ENCODE measurements around the gene CREB5.

The CREB5 gene

DNA sequence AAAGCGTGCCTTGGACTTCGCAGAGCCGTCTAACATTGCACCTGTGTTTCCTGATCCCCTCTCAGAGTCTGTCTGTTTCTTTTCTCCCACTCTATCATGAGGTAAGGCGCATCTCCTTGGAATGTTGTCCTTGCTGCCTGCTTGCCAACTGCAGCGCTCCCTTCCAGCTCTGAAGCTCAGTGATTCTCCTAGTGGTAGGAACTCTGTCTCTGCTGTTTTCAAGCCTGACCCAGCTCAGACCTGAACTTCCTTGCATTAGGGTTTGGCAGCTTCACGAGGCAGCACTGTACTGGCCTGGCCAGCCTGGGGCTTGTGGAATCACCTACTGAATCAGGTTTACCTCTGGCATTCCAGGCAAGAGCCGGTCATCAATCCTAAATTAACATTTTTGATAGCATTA is 123.9 kb downstream of the CREB5 start:
- Histone ChIP-seq H3K9ac (no peak overlapping the region), H3K4me2 (no peak overlapping the region), H3K79me2 (ENCODE audit: insufficient read depth, low read depth) (no peaks in the 10 kb centered on the region), H3K27me3 (ENCODE audit: insufficient read depth, low read depth) (no peaks in the 10 kb centered on the region), H4K20me1 (ENCODE audit: insufficient read depth) (no peaks in the 10 kb centered on the region), H2AFZ (ENCODE audit: low read depth) (no peak overlapping the region), H3K4me1 (ENCODE audit: low read depth, poor library complexity, severe bottlenecking) (peaks cover 13% of the 10 kb centered on the region), H3K27ac (no peak overlapping the region), H3K4me3 (IDR thresholded peaks at IDR 0.05; ENCODE audit: insufficient read depth, low read depth, low read length) (no peak overlapping the region), H3K36me3 (ENCODE audit: insufficient read depth) (no peaks in the 10 kb centered on the region)
- TF ChIP-seq CTCF (conservative IDR thresholded peaks at IDR 0.05; ENCODE audit: low read depth, low read length): no peak

DNA sequence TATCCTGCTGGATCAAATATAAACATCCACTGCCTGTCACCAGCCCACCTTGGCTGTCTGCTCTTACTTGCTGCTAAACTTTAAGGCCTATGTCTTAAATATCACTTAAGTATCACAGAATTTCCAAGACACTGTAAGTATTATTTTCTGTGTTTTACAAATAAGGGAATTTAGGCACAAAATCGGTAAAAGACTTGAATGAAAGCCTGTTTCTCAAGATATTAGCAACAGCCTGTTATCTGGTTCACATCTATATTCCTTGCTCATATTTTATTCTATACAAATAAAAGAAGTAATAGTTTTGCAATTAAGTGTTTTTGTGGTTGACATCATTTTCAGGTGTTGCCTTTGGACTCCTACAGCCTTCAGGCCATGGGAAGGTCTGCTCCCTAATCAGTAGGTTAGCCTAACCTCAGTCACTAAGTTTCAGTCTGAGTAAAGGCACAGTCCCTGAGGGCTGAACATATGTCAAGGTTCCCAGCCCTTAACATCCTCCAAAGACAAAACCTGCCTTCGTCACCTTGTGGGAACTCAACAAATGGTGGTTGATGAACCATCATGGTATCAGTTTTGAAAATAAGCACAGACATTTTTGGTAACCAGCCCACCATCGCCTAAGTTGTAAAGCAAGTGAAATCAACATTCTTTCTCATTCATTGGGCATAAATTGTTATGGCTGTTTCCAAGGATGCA is 127.1 kb downstream of the CREB5 start:
- H3K4me2 ChIP-seq: no peak overlapping the region

DNA sequence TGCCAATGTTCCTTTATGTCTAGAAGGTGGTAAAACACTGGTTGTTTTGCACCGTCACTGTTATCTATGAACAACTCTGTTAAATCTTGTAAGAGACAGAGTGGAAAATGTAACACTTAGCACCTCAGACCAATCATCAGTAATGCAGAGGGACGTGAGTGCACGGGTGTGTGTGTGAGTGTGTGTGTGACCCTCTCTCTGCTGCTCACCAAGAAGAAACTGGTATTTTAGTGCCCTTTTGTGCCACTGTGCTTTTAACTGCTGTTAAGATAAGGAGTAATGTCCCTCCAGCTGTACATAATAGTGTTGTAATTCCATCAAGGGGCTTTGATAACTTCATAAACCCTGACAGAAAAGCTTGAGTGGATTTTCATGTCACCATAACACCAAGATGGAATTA is 130.1 kb downstream of the CREB5 start:
- Histone ChIP-seq H3K9ac (no peak overlapping the region), H3K4me3 (IDR thresholded peaks at IDR 0.05; ENCODE audit: insufficient read depth, low read depth, low read length) (no peak overlapping the region), H3K27me3 (ENCODE audit: insufficient read depth, low read depth) (no peaks in the 10 kb centered on the region), H4K20me1 (ENCODE audit: insufficient read depth) (no peaks in the 10 kb centered on the region), H3K36me3 (ENCODE audit: insufficient read depth) (no peaks in the 10 kb centered on the region), H3K4me2 (no peak overlapping the region), H3K79me2 (ENCODE audit: insufficient read depth, low read depth) (no peaks in the 10 kb centered on the region), H2AFZ (ENCODE audit: low read depth) (no peak overlapping the region), H3K27ac (no peak overlapping the region), H3K4me1 (ENCODE audit: low read depth, poor library complexity, severe bottlenecking) (peaks cover 13% of the 10 kb centered on the region)
- TF ChIP-seq CTCF (conservative IDR thresholded peaks at IDR 0.05; ENCODE audit: low read depth, low read length): no peak

More for the DNA sequence above, 127.1 kb downstream of the CREB5 start:
- H3K27ac ChIP-seq: no peak overlapping the region
- no peak for TF ChIP-seq CTCF (conservative IDR thresholded peaks at IDR 0.05; ENCODE audit: low read depth, low read length)
- no peak overlapping the region for H2AFZ ChIP-seq (ENCODE audit: low read depth)
- H3K36me3 ChIP-seq (ENCODE audit: insufficient read depth): no peaks in the 10 kb centered on the region
- no peaks in the 10 kb centered on the region for H4K20me1 ChIP-seq (ENCODE audit: insufficient read depth)
- H3K4me3 ChIP-seq (IDR thresholded peaks at IDR 0.05; ENCODE audit: insufficient read depth, low read depth, low read length): no peak overlapping the region
- no peaks in the 10 kb centered on the region for H3K79me2 ChIP-seq (ENCODE audit: insufficient read depth, low read depth)
- H3K9ac ChIP-seq: no peak overlapping the region
- H3K4me1 ChIP-seq (ENCODE audit: low read depth, poor library complexity, severe bottlenecking): peaks cover 13% of the 10 kb centered on the region
- no peaks in the 10 kb centered on the region for H3K27me3 ChIP-seq (ENCODE audit: insufficient read depth, low read depth)

GRCh38 chr7:28544453-28545117 is 132.3 kb downstream of the CREB5 start:
- no peak overlapping the region for H3K4me2 ChIP-seq
- no peaks in the 10 kb centered on the region for H3K79me2 ChIP-seq (ENCODE audit: insufficient read depth, low read depth)
- no peaks in the 10 kb centered on the region for H3K27me3 ChIP-seq (ENCODE audit: insufficient read depth, low read depth)
- no peak overlapping the region for H2AFZ ChIP-seq (ENCODE audit: low read depth)
- no peak overlapping the region for H3K27ac ChIP-seq
- no peak overlapping the region for H3K4me3 ChIP-seq (IDR thresholded peaks at IDR 0.05; ENCODE audit: insufficient read depth, low read depth, low read length)
- no peak for TF ChIP-seq CTCF (conservative IDR thresholded peaks at IDR 0.05; ENCODE audit: low read depth, low read length)
- H4K20me1 ChIP-seq (ENCODE audit: insufficient read depth): no peaks in the 10 kb centered on the region
- H3K9ac ChIP-seq: no peak overlapping the region
- peaks cover 6% of the 10 kb centered on the region for H3K4me1 ChIP-seq (ENCODE audit: low read depth, poor library complexity, severe bottlenecking)
- H3K36me3 ChIP-seq (ENCODE audit: insufficient read depth): no peaks in the 10 kb centered on the region
